K562 (cell line): ENCODE results near the gene ERN1. TPM values are rescaled to one million over a fixed set of nuclear protein-coding genes. Genes with fewer than 3 reads are reported as not detected.

Source experiments
- ARID1B ChIP-seq: fragments of 450-650 bp; IDR thresholded peaks from 2 replicates; pipeline ENCODE4 v1.6.1; 2016; ENCODE audit warnings: antibody characterized with exemption, mild to moderate bottlenecking, inconsistent platforms
- BRF1 ChIP-seq: IDR thresholded peaks from 3 replicates; pipeline ENCODE4 v1.6.1; 2011; ENCODE audit warnings: borderline replicate concordance, mild to moderate bottlenecking; ENCODE audit not compliant: insufficient read length; ENCODE audit errors: extremely low read depth
- CCAR2 ChIP-seq: fragments of 200-400 bp; formaldehyde crosslinking; IDR thresholded peaks from 2 replicates; pipeline ENCODE4 v1.6.1; 2017; ENCODE audit warnings: mild to moderate bottlenecking, low read depth, low read length
- CREM ChIP-seq: IDR thresholded peaks from 2 replicates; pipeline ENCODE4 v1.6.1; 2014; ENCODE audit warnings: antibody characterized with exemption, low read depth
- ELF1 ChIP-seq: fragments of 200-800 bp; sonication (Bioruptor generic); IDR thresholded peaks from 2 replicates; pipeline ENCODE4 v1.6.1; 2016; ENCODE audit warnings: missing genetic modification characterization, missing compliant biosample characterization
- GATAD2A ChIP-seq: fragments of 450-650 bp; IDR thresholded peaks from 2 replicates; pipeline ENCODE4 v1.6.1; 2017
- HIVEP1 ChIP-seq: fragments of 250-450 bp; sonication (Bioruptor Pico); IDR thresholded peaks from 2 replicates; pipeline ENCODE4 v1.4.0; 2020; ENCODE audit warnings: mild to moderate bottlenecking
- HNRNPL ChIP-seq: fragments of 200-400 bp; formaldehyde crosslinking; IDR thresholded peaks from 2 replicates; pipeline ENCODE4 v1.6.1; 2017; ENCODE audit warnings: low read depth, mild to moderate bottlenecking, low read length
- KDM1A ChIP-seq, 2 experiments: fragments of 450-650 bp; IDR thresholded peaks; 2 replicates each; pipeline ENCODE4 v1.6.1; 2016; ENCODE audit warnings: mild to moderate bottlenecking in 2 of 2
- KLF13 ChIP-seq: fragments of 450-650 bp; IDR thresholded peaks from 2 replicates; pipeline ENCODE4 v1.6.1; 2016; ENCODE audit warnings: missing genetic modification characterization, low read depth, mild to moderate bottlenecking, missing compliant biosample characterization, moderate library complexity, borderline replicate concordance
- KLF6 ChIP-seq: fragments of 250-450 bp; sonication (Bioruptor Pico); IDR thresholded peaks from 2 replicates; pipeline ENCODE4 v1.4.0; 2020; ENCODE audit warnings: mild to moderate bottlenecking, moderate library complexity, borderline replicate concordance
- NFYB ChIP-seq: IDR thresholded peaks from 2 replicates; pipeline ENCODE4 v1.6.1; 2011; ENCODE audit warnings: mild to moderate bottlenecking, moderate library complexity; ENCODE audit not compliant: insufficient read length; ENCODE audit errors: extremely low read depth
- PKNOX1 ChIP-seq: fragments of 450-650 bp; IDR thresholded peaks from 2 replicates; pipeline ENCODE4 v1.6.1; 2016
- REST ChIP-seq, 2 experiments: fragments of 450-650 bp; formaldehyde crosslinking in 1 of 2; IDR thresholded peaks; 2 replicates each; pipeline versions ENCODE4 v1.4.0 to v1.6.1; 2014 to 2020; ENCODE audit warnings: mild to moderate bottlenecking in 2 of 2, borderline replicate concordance in 1 of 2, low read depth in 1 of 2
- SIRT6 ChIP-seq: IDR thresholded peaks from one replicate; pipeline ENCODE4 v1.6.1; 2012; ENCODE audit warnings: low read depth, mild to moderate bottlenecking, control low read depth, inconsistent platforms, low read length, moderate library complexity
- XRCC5 ChIP-seq: fragments of 200-400 bp; formaldehyde crosslinking; IDR thresholded peaks from 2 replicates; pipeline ENCODE4 v1.6.1; 2017; ENCODE audit warnings: low read depth, mild to moderate bottlenecking, low read length
- ZKSCAN1 ChIP-seq: fragments of 150-350 bp; IDR thresholded peaks from 2 replicates; pipeline ENCODE4 v1.6.1; 2016; ENCODE audit warnings: low read depth, low read length
- polyA plus RNA-seq, 8 experiments: library from polyadenylated mRNA; depleted of rRNA in 4 of 8; stranded (reverse) in 5 of 8; unstranded in 3 of 8; fragments of >200 nt; fragmentation: Nextera tagmentation in 2 of 8; fragmentation: Illumina TruSeq in 1 of 8; extraction: Ambion mirVana in 2 of 8; extraction: Trizol in 1 of 8; gene quantifications; 2 replicates each; pipeline versions ENCODE4 v1.2.1 to v1.2.3, GENCODE V29; 2011 to 2014; ENCODE audit warnings: inconsistent platforms in 1 of 8, missing spikeins in 1 of 8
- total RNA-seq, 7 experiments: library from RNA; depleted of rRNA in 6 of 7; stranded (reverse); fragments of >200 nt in 6 of 7; fragmentation: Illumina TruSeq in 2 of 7; extraction: Trizol in 2 of 7; gene quantifications; 2 replicates each; pipeline versions ENCODE4 v1.2.1 to v1.2.3, GENCODE V29; 2011 to 2021; ENCODE audit warnings: low replicate concordance in 1 of 7
- TF ChIP-seq, protein P1 (sequence below): fragments of 450-650 bp; conservative IDR thresholded peaks from 2 replicates; pipeline ENCODE4 v1.6.1; 2016; ENCODE audit warnings: missing genetic modification characterization, low read depth, mild to moderate bottlenecking, control low read depth, missing compliant biosample characterization

Gene ERN1
- total and polyA plus RNA-seq, 9 of the 15 experiments (the other 6 are each of a cell fraction or from before 2014, with no cell fraction given), result 2.1 to 22.5 (median 7.3) TPM

- TF ChIP-seq CCAR2 (0 out of 2 replicates have a peak, but pooled peaks have one; percentile 84), HNRNPL (peak; percentile 72; the same call in 1 of the 2 replicates), HIVEP1 (CRISPR knock-in tag) (no peak), ARID1B (peak; percentile 31), CREM (peak; percentile 70), BRF1 (no peak), REST (IDR thresholded peaks at IDR 0.05; ENCODE audit: borderline replicate concordance) (peak; percentile 95), REST (CRISPR knock-in tag; IDR thresholded peaks at IDR 0.05; ENCODE audit: low read depth) (peak; percentile 40; the same call in 1 of the 2 replicates), ELF1 (tag) (no peak), SIRT6 (no peak), KDM1A (IDR thresholded peaks at IDR 0.05) (0 out of 4 replicates have a peak, but pooled peaks of 1 of the 2 experiments have one; percentile 4), KLF13 (no peak), ZKSCAN1 (peak; percentile 60; the same call in 1 of the 2 replicates), XRCC5 (no peak), KLF6 (CRISPR knock-in tag) (no peak), PKNOX1 (peak; percentile 85), NFYB (peak; percentile 76), GATAD2A (no peak)
- TF ChIP-seq, protein P1, sequence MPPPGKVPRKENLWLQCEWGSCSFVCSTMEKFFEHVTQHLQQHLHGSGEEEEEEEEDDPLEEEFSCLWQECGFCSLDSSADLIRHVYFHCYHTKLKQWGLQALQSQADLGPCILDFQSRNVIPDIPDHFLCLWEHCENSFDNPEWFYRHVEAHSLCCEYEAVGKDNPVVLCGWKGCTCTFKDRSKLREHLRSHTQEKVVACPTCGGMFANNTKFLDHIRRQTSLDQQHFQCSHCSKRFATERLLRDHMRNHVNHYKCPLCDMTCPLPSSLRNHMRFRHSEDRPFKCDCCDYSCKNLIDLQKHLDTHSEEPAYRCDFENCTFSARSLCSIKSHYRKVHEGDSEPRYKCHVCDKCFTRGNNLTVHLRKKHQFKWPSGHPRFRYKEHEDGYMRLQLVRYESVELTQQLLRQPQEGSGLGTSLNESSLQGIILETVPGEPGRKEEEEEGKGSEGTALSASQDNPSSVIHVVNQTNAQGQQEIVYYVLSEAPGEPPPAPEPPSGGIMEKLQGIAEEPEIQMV (tag), result no peak
Observed at GRCh38 chr17:64145751-64146417, 15.9 kb upstream of the ERN1 start (continued).
